Measurements from ENCODE around the gene EPB41L4A.

DNA sequence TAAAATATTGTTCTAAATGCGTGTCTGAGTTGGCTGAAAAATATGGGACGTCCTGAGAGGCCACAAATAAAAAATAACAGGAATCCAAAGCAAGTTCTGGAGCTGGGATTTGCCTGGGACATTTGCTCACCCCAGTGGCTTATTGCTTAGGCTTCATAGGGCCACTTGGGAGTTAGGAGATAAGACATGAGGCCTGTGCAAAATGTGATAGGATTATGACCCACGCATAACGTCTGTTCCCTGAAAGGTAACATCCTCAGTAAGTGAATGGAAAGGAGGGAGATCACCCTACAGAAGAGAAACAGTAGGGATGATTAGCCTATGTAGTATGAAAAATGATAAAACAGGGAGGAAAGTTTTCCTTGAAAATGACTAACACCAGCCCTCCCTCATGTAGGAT, 269.4 kb downstream of the EPB41L4A start:
- TF ChIP-seq CTCF (optimal IDR thresholded peaks at IDR 0.05 in 1 of 3, IDR thresholded peaks at IDR 0.05 in 1 of 3, conservative IDR thresholded peaks at IDR 0.05 in 1 of 3; ENCODE audit: extremely low read depth in 1 of 3, insufficient read depth in 2 of 3, low read length in 3 of 3) (no peak), EZH2 (IDR thresholded peaks at IDR 0.05; ENCODE audit: low read length) (no peak)

All from keratinocyte (primary cell).